Trophoblast cell (in vitro differentiated cells and primary cell): ENCODE results near the gene RAB11FIP2.

Experiments used
- DNase-seq, 2 donors: peaks; one replicate each; pipeline ENCODE4 v3.0.0-alpha.2; 2016
- H2AFZ ChIP-seq: 2 replicates; pipeline ENCODE4 v1.6.1; 2013; ENCODE audit warnings: low read length, moderate library complexity, mild to moderate bottlenecking; ENCODE audit not compliant: insufficient read depth, poor library complexity
- H2AK5ac ChIP-seq: 2 replicates; pipeline ENCODE4 v1.6.1; 2013; ENCODE audit warnings: mild to moderate bottlenecking, low read length
- H2BK120ac ChIP-seq: 2 replicates; pipeline ENCODE4 v1.6.1; 2013; ENCODE audit warnings: low read length, mild to moderate bottlenecking, moderate library complexity; ENCODE audit not compliant: insufficient read depth, poor library complexity
- H2BK12ac ChIP-seq: 2 replicates; pipeline ENCODE4 v1.6.1; 2013; ENCODE audit warnings: mild to moderate bottlenecking, low read length, moderate library complexity
- H2BK5ac ChIP-seq: 2 replicates; pipeline ENCODE4 v1.6.1; 2013; ENCODE audit warnings: low read length, low read depth, moderate library complexity, mild to moderate bottlenecking; ENCODE audit not compliant: poor library complexity
- H3K14ac ChIP-seq: 2 replicates; pipeline ENCODE4 v1.6.1; 2013; ENCODE audit warnings: mild to moderate bottlenecking, low read length
- H3K18ac ChIP-seq: 2 replicates; pipeline ENCODE4 v1.6.1; 2013; ENCODE audit warnings: mild to moderate bottlenecking, low read length
- H3K23ac ChIP-seq: 2 replicates; pipeline ENCODE4 v1.6.1; 2013; ENCODE audit warnings: low read length
- H3K27ac ChIP-seq: 2 replicates; pipeline ENCODE4 v1.5.1; 2013; ENCODE audit warnings: low read depth, mild to moderate bottlenecking, inconsistent platforms, low read length, moderate library complexity
- H3K27me3 ChIP-seq: 2 replicates; pipeline ENCODE4 v1.6.1; 2013; ENCODE audit warnings: inconsistent platforms, mild to moderate bottlenecking, low read length, moderate library complexity; ENCODE audit not compliant: insufficient read depth
- H3K36me3 ChIP-seq, 2 experiments: 1 replicate in 1 of 2; 2 replicates in 1 of 2; pipeline ENCODE4 v1.6.1; 2013; ENCODE audit warnings: low read length in 2 of 2, mild to moderate bottlenecking in 2 of 2, moderate library complexity in 1 of 2; ENCODE audit not compliant: insufficient read depth in 2 of 2, control insufficient read depth in 1 of 2
- H3K4ac ChIP-seq: 2 replicates; pipeline ENCODE4 v1.6.1; 2013; ENCODE audit warnings: low read depth, mild to moderate bottlenecking, low read length, moderate library complexity
- H3K4me1 ChIP-seq, 2 experiments: 1 replicate in 1 of 2; 2 replicates in 1 of 2; pipeline ENCODE4 v1.6.1; 2013; ENCODE audit warnings: low read length in 2 of 2, mild to moderate bottlenecking in 2 of 2, moderate library complexity in 1 of 2; ENCODE audit not compliant: insufficient read depth in 2 of 2, control insufficient read depth in 1 of 2
- H3K4me2 ChIP-seq: 2 replicates; pipeline ENCODE4 v1.6.1; 2013; ENCODE audit warnings: inconsistent platforms, mild to moderate bottlenecking, low read length, moderate library complexity
- H3K4me3 ChIP-seq: 2 replicates; pipeline ENCODE4 v1.5.1; 2013; ENCODE audit warnings: mild to moderate bottlenecking, low read depth, low read length, inconsistent platforms
- H3K79me1 ChIP-seq: one replicate; pipeline ENCODE4 v1.6.1; 2013; ENCODE audit warnings: low read length
- H3K79me2 ChIP-seq: 2 replicates; pipeline ENCODE4 v1.6.1; 2013; ENCODE audit warnings: low read length, mild to moderate bottlenecking; ENCODE audit not compliant: control insufficient read depth, insufficient read depth, poor library complexity
- H3K9ac ChIP-seq: 2 replicates; pipeline ENCODE4 v1.6.1; 2013; ENCODE audit warnings: mild to moderate bottlenecking, low read length
- H3K9me3 ChIP-seq: 2 replicates; pipeline ENCODE4 v1.6.1; 2013; ENCODE audit warnings: low read depth, mild to moderate bottlenecking, control low read depth, inconsistent platforms, low read length; ENCODE audit not compliant: insufficient read depth
- H4K12ac ChIP-seq: 2 replicates; pipeline ENCODE4 v1.6.1; 2013; ENCODE audit warnings: low read depth, mild to moderate bottlenecking, low read length, moderate library complexity
- H4K8ac ChIP-seq: 2 replicates; pipeline ENCODE4 v1.6.1; 2013; ENCODE audit warnings: low read depth, mild to moderate bottlenecking, low read length, moderate library complexity
- H4K91ac ChIP-seq: one replicate; pipeline ENCODE4 v1.6.1; 2013; ENCODE audit warnings: low read depth, mild to moderate bottlenecking, low read length, moderate library complexity
- WGBS: extraction: QIAGEN DNeasy Blood & Tissue Kit; methylation state at CpG from one replicate; pipeline ENCODE4 v1.1.7; 2013; ENCODE audit warnings: missing lambda C conversion rate; ENCODE audit not compliant: insufficient read length, insufficient coverage; ENCODE audit errors: extremely low coverage; 5-methylcytosine and 5-hydroxymethylcytosine counted together

RAB11FIP2 gene

GRCh38 chr10:117964536-117964935, 82.2 kb downstream of the RAB11FIP2 start:
- no peaks in the 10 kb centered on the region for H3K27me3 ChIP-seq
- no peak overlapping the region for H4K91ac ChIP-seq
- no peak overlapping the region for H2AFZ ChIP-seq
- no peak overlapping the region for H3K4me2 ChIP-seq
- no peak overlapping the region for H3K14ac ChIP-seq
- no peaks in the 10 kb centered on the region for H3K79me1 ChIP-seq
- H2BK12ac ChIP-seq, result no peak overlapping the region
- no peaks in the 10 kb centered on the region for H3K9me3 ChIP-seq
- H3K27ac ChIP-seq, result no peak overlapping the region
- H3K18ac ChIP-seq, result no peak overlapping the region
- no peaks in the 10 kb centered on the region for H3K4me1 ChIP-seq
- H4K8ac ChIP-seq, result no peak overlapping the region
- no peak overlapping the region for H2BK5ac ChIP-seq
- no peak overlapping the region for H2BK120ac ChIP-seq
- no peak overlapping the region for H3K4ac ChIP-seq
- WGBS, result no CpG with 5 or more reads among the region's 4 CpGs
- no peak for DNase-seq
- no peak overlapping the region for H2AK5ac ChIP-seq
- H3K4me3 ChIP-seq, result no peak overlapping the region
- H3K36me3 ChIP-seq, result no peaks in the 10 kb centered on the region
- no peak overlapping the region for H3K9ac ChIP-seq
- no peak overlapping the region for H3K23ac ChIP-seq
- no peaks in the 10 kb centered on the region for H3K79me2 ChIP-seq
- no peak overlapping the region for H4K12ac ChIP-seq

DNA sequence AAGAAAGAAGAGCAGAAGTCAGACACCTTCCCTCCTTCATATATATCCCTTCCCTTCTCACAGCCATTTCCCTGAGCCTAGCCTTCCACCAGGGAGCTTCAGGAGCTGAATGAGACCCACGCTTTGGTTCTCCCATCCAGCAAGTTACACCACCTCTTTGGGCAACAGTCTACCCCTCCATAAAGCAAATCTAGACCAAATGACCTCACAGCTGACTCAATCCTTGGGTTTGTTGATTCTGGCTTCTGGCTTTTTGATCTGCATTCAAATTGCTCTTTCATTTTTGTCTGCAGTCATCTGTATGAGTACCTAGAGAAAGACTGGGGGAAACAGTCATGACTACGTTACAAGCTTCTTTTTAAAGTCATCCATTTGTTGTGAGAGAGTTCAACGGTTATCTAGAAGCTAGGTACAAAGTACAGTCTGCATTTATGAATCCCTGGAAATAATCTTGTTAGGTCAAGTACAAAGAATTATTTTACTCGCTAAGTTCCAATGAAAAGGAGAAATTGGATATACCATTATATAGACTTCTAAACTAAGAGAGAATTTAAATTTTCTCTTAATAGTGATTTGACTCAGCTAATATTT, 86.3 kb downstream of the RAB11FIP2 start:
- H3K9ac ChIP-seq, result no peak overlapping the region
- no peaks in the 10 kb centered on the region for H3K9me3 ChIP-seq
- H4K91ac ChIP-seq, result no peak overlapping the region
- no peak overlapping the region for H3K18ac ChIP-seq
- H2BK12ac ChIP-seq, result no peak overlapping the region
- DNase-seq, result no peak
- no peaks in the 10 kb centered on the region for H3K79me1 ChIP-seq
- no peak overlapping the region for H2BK5ac ChIP-seq
- no CpG with 5 or more reads among the region's 4 CpGs for WGBS
- no peak overlapping the region for H4K12ac ChIP-seq
- H3K4ac ChIP-seq, result no peak overlapping the region
- no peaks in the 10 kb centered on the region for H3K79me2 ChIP-seq
- H2AFZ ChIP-seq, result no peak overlapping the region
- H4K8ac ChIP-seq, result no peak overlapping the region
- H3K36me3 ChIP-seq, result no peaks in the 10 kb centered on the region
- no peak overlapping the region for H3K27ac ChIP-seq
- no peak overlapping the region for H2BK120ac ChIP-seq
- no peak overlapping the region for H3K23ac ChIP-seq
- H3K4me1 ChIP-seq, result no peaks in the 10 kb centered on the region
- no peak overlapping the region for H3K14ac ChIP-seq
- no peak overlapping the region for H2AK5ac ChIP-seq
- H3K27me3 ChIP-seq, result no peaks in the 10 kb centered on the region
- H3K4me3 ChIP-seq, result no peak overlapping the region
- H3K4me2 ChIP-seq, result no peak overlapping the region

GRCh38 chr10:117956972-117957371, 89.8 kb downstream of the RAB11FIP2 start:
- H4K8ac ChIP-seq, result no peak overlapping the region
- H3K9me3 ChIP-seq, result no peaks in the 10 kb centered on the region
- no peak overlapping the region for H3K9ac ChIP-seq
- WGBS, result no CpG with 5 or more reads among the region's 2 CpGs
- H3K4me1 ChIP-seq, result no peaks in the 10 kb centered on the region
- H3K79me2 ChIP-seq, result no peaks in the 10 kb centered on the region
- H2AFZ ChIP-seq, result no peak overlapping the region
- H4K91ac ChIP-seq, result no peak overlapping the region
- no peak overlapping the region for H3K14ac ChIP-seq
- H2BK120ac ChIP-seq, result no peak overlapping the region
- H3K18ac ChIP-seq, result no peak overlapping the region
- no peaks in the 10 kb centered on the region for H3K79me1 ChIP-seq
- no peak overlapping the region for H3K4me2 ChIP-seq
- no peak overlapping the region for H4K12ac ChIP-seq
- no peak for DNase-seq
- no peak overlapping the region for H3K23ac ChIP-seq
- H2BK5ac ChIP-seq, result no peak overlapping the region
- H2AK5ac ChIP-seq, result no peak overlapping the region
- H3K36me3 ChIP-seq, result no peaks in the 10 kb centered on the region
- H3K27me3 ChIP-seq, result no peaks in the 10 kb centered on the region
- no peak overlapping the region for H3K27ac ChIP-seq
- no peak overlapping the region for H3K4ac ChIP-seq
- H2BK12ac ChIP-seq, result no peak overlapping the region
- H3K4me3 ChIP-seq, result no peak overlapping the region

- Histone ChIP-seq H3K4me3 (no peak overlapping the region), H3K9ac (no peak overlapping the region), H3K14ac (no peak overlapping the region), H4K91ac (no peak overlapping the region), H3K27me3 (no peaks in the 10 kb centered on the region), H3K27ac (no peak overlapping the region), H3K23ac (no peak overlapping the region), H3K79me1 (no peaks in the 10 kb centered on the region), H4K12ac (no peak overlapping the region), H2BK5ac (no peak overlapping the region), H3K4me2 (no peak overlapping the region), H3K4ac (no peak overlapping the region), H3K79me2 (no peaks in the 10 kb centered on the region), H2BK12ac (no peak overlapping the region), H2AFZ (no peak overlapping the region), H2AK5ac (no peak overlapping the region), H2BK120ac (no peak overlapping the region), H3K9me3 (no peaks in the 10 kb centered on the region), H3K36me3 (no peaks in the 10 kb centered on the region), H3K18ac (no peak overlapping the region), H3K4me1 (no peaks in the 10 kb centered on the region), H4K8ac (no peak overlapping the region)
- WGBS, result no CpG with 5 or more reads among the region's 1 CpG
- DNase-seq, result peak; percentile 14 to 40
Observed at GRCh38 chr10:117955176-117955575, 91.6 kb downstream of the RAB11FIP2 start.
